Prostate gland (tissue), 2 donors: ENCODE results near the gene SLC6A3.

ENCODE experiments used
- CTCF ChIP-seq, 4 experiments: fragments of 200-600 bp in 2 of 4; fragments of 450-650 bp in 2 of 4; sonication (generic) in 2 of 4; IDR thresholded peaks; 1 replicate in 3 of 4; 2 replicates in 1 of 4; pipeline ENCODE4 v1.5.1; 2016 to 2019; ENCODE audit warnings: antibody characterized with exemption in 4 of 4, mild to moderate bottlenecking in 2 of 4, moderate library complexity in 2 of 4
- POLR2A ChIP-seq: fragments of 450-650 bp; IDR thresholded peaks from one replicate; pipeline ENCODE4 v1.6.1; 2016; ENCODE audit warnings: antibody characterized with exemption, mild to moderate bottlenecking

GRCh38 chr5:1364211-1364610 lies 81.0 kb downstream of the SLC6A3 start:
- TF ChIP-seq CTCF (IDR thresholded peaks at IDR 0.05) (no peak), POLR2A (no peak)
